Embryonic facial prominence (tissue), 1 donor: ENCODE results near the gene FAM24A.
"Not testable (repeated sequence)": the region's sequence is repeated elsewhere in the genome, so short reads cannot be mapped to it uniquely, and the experiment has no call there.

Experiments used
- DNase-seq: peaks from one replicate; pipeline ENCODE4 v3.0.0-alpha.2; 2016; ENCODE audit errors: extremely low spot score

Gene FAM24A

GRCh38 chr10:122910310-122910709 lies at the start of gene FAM24A:
Gene FAM24A, plus strand, starts transcription at chr10:122910610. Its CDS starts 1,025 bp downstream, at chr10:122911635.
- DNase-seq, result no peak

- no peak for DNase-seq
These were observed 48.7 kb upstream of the FAM24A start for GRCh38 chr10:122861711-122862161.

- DNase-seq, result no peak
These were observed 46.9 kb upstream of the FAM24A start for GRCh38 chr10:122863216-122864193.

- DNase-seq, result no peak
These were observed 46.2 kb upstream of the FAM24A start for GRCh38 chr10:122864194-122864592.

- no peak for DNase-seq
These were observed 45.5 kb upstream of the FAM24A start for GRCh38 chr10:122864901-122865300.

GRCh38 chr10:122866757-122867482 lies 43.5 kb upstream of the FAM24A start:
- not testable (repeated sequence) for DNase-seq

GRCh38 chr10:122868768-122869167 lies 41.6 kb upstream of the FAM24A start:
- DNase-seq, result not testable (repeated sequence)

- not testable (repeated sequence) for DNase-seq
These were observed 38.5 kb upstream of the FAM24A start for GRCh38 chr10:122871947-122872346.

- DNase-seq, result no peak
These were observed 34.5 kb upstream of the FAM24A start for GRCh38 chr10:122875843-122876466.

GRCh38 chr10:122876467-122876855 lies 33.9 kb upstream of the FAM24A start:
- no peak for DNase-seq

- no peak for DNase-seq
These were observed 33.1 kb upstream of the FAM24A start for GRCh38 chr10:122877264-122877663.

GRCh38 chr10:122878799-122879338 lies 31.5 kb upstream of the FAM24A start:
- no peak for DNase-seq

GRCh38 chr10:122879339-122880273 lies 30.8 kb upstream of the FAM24A start, which contains the start of gene FAM24B:
Gene FAM24B, minus strand, starts transcription at chr10:122879581. Its CDS starts 29,066 bp downstream, at chr10:122850515.
- peak; percentile 93 for DNase-seq

GRCh38 chr10:122882766-122883165 lies 27.6 kb upstream of the FAM24A start:
- no peak for DNase-seq

GRCh38 chr10:122884166-122884565 lies 26.2 kb upstream of the FAM24A start:
- no peak for DNase-seq

- no peak for DNase-seq
These were observed 16.0 kb upstream of the FAM24A start for GRCh38 chr10:122894261-122894944.

GRCh38 chr10:122903861-122904260 lies 6.5 kb upstream of the FAM24A start:
- DNase-seq, result not testable (repeated sequence)

GRCh38 chr10:122911889-122912484 lies 1.6 kb downstream of the FAM24A start:
- peak; percentile 26 for DNase-seq

GRCh38 chr10:122915700-122916099 lies 5.3 kb downstream of the FAM24A start:
- DNase-seq, result no peak
